BLaER1 treated with 17β-estradiol and CSF1 and Interleukin-3, amounts not matched to agents 10 nM and 100 nM (cell line): ENCODE measurements around the gene FAM229B.

ENCODE experiments used
- H3K27ac ChIP-seq, 11 experiments: shearing (Covaris generic); formaldehyde crosslinking; 2 replicates each; pipeline ENCODE4 v1.8.1; 2022
- H3K27me3 ChIP-seq, 11 experiments: shearing (Covaris generic); formaldehyde crosslinking; 2 replicates each; pipeline ENCODE4 v1.8.1; 2022
- H3K36me3 ChIP-seq, 11 experiments: shearing (Covaris generic); formaldehyde crosslinking; 2 replicates each; pipeline ENCODE4 v1.8.1; 2022
- H3K4me1 ChIP-seq, 10 experiments: shearing (Covaris generic); formaldehyde crosslinking; 2 replicates each; pipeline ENCODE4 v1.8.1; 2022
- H3K4me2 ChIP-seq, 11 experiments: shearing (Covaris generic); formaldehyde crosslinking; 2 replicates each; pipeline ENCODE4 v1.8.1; 2022
- H3K4me3 ChIP-seq, 10 experiments: shearing (Covaris generic); formaldehyde crosslinking; 2 replicates each; pipeline ENCODE4 v1.8.1; 2022
- H3K9ac ChIP-seq, 11 experiments: shearing (Covaris generic); formaldehyde crosslinking; 2 replicates each; pipeline ENCODE4 v1.8.1; 2022
- H3K9me3 ChIP-seq, 11 experiments: shearing (Covaris generic); formaldehyde crosslinking; replicated peaks in 1 of 11; 2 replicates each; pipeline ENCODE4 v1.8.1; 2022
- H4K20me1 ChIP-seq, 11 experiments: shearing (Covaris generic); formaldehyde crosslinking; 2 replicates each; pipeline ENCODE4 v1.8.1; 2022
- Cebpa-rat ChIP-seq, 11 experiments: shearing (Covaris generic); IDR thresholded peaks; 2 replicates each; pipeline ENCODE4 v1.8.1; 2022

The FAM229B gene

DNA sequence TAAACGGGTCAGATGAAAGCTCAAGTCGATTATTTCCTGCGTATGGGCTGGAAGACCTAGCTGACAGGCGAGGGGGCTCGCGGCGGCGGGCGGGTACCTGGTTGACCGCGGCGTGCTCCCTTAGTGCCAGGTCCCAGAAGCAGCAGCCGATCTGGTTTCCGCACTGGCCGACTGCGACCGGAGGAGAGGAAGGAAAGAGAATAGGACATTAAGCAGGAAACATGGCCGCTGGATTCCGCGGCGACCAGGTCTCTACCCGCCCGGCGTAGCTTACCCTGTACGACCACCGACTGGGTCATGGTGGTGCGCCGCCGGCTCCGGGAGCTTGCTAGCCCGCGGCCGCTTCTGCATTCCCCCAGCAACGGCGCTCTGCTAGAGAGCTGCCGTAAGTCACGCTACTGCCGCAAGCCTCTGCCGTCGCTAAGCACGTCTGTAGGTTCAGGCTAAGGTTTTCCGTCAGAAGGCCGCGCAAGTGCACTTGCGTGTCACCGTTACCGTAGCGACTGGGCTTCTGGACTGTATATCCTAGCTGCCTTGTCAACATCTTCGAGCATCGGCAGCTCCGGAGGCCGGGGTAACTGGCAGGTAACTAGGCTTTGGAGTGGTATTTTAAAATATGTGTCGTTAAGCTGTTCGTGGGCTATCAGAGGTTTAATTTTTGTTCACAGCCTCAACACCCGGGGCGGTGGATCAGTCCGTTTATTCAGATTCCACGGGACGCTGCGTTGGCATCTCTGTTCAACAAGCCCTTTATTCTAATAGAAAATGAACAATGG, at the start of gene FAM229B, which contains the start of gene TUBE1:
TSS of gene FAM229B (plus strand) at position 456 of the 776 bp plus-strand sequence. CDS start 11,693 bp downstream, outside the sequence.
TSS of gene TUBE1 (minus strand) at position 347 of the 776 bp plus-strand sequence. CDS start at position 299, 48 bp downstream.
- Histone ChIP-seq H3K9me3 (no peaks in the 10 kb centered on the region), H4K20me1 (no peaks in the 10 kb centered on the region), H3K36me3 (peaks cover 0 to 30% (median 14%) of the 10 kb centered on the region in 11 experiments; a peak in 8 of 22 replicates), H3K27ac (peak within 1 kb of the TSS; percentile 57 to 79 (median 74); a peak in 21 of 22 replicates), H3K4me3 (peak within 1 kb of the TSS; percentile 74 to 91 (median 83)), H3K9ac (peak within 1 kb of the TSS; percentile 72 to 88 (median 83)), H3K4me2 (peak within 1 kb of the TSS; percentile 67 to 93 (median 85)), H3K27me3 (no peaks in the 10 kb centered on the region), H3K4me1 (peaks cover 5 to 17% (median 13%) of the 10 kb centered on the region in 10 experiments; a peak in 19 of 20 replicates)
- no peak for TF ChIP-seq Cebpa-rat (IDR thresholded peaks at IDR 0.05)

DNA sequence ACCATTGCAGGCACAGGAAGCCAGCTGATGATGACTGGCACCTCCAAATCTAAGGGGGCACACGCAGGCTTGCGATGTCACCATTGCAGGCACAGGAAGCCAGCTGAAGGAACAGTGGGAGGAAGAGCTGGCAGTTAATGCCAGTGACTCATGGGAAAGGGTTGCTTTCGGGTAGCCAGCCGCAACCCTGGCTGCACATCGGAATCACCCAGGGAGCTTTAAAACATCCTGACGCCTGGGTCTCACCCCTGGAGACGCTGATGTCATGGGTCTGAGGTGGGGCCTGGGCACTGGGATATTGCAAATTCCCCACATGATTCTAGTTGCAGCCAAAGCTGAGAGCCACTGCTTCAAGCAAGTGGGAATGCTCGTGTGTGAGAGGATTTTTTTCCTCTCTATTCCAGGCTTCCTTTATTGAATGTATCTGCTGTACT, 49.6 kb upstream of the FAM229B start:
- H3K9ac ChIP-seq: no peak overlapping the region

GRCh38 chr6:112038268-112038667, 49.1 kb upstream of the FAM229B start:
- H3K36me3 ChIP-seq: no peaks in the 10 kb centered on the region
- no peak overlapping the region for H3K27ac ChIP-seq
- TF ChIP-seq Cebpa-rat (IDR thresholded peaks at IDR 0.05): no peak
- H3K4me3 ChIP-seq: no peak overlapping the region
- H3K9ac ChIP-seq: no peak overlapping the region
- no peaks in the 10 kb centered on the region for H3K9me3 ChIP-seq
- no peaks in the 10 kb centered on the region for H4K20me1 ChIP-seq
- peaks cover 0 to 25% (median 9%) of the 10 kb centered on the region in 10 experiments; a peak in 12 of 20 replicates for H3K4me1 ChIP-seq
- no peaks in the 10 kb centered on the region for H3K27me3 ChIP-seq
- H3K4me2 ChIP-seq: no peak overlapping the region

More for the DNA sequence above, 49.6 kb upstream of the FAM229B start:
- Histone ChIP-seq H3K27ac (no peak overlapping the region), H3K4me3 (no peak overlapping the region), H3K9me3 (no peaks in the 10 kb centered on the region), H3K36me3 (no peaks in the 10 kb centered on the region), H3K4me1 (peaks cover 0 to 25% (median 8%) of the 10 kb centered on the region in 10 experiments; a peak in 12 of 20 replicates), H3K27me3 (no peaks in the 10 kb centered on the region), H3K4me2 (peak overlapping the region in 1 of 11 experiments; percentile 9; a peak in 1 of 22 replicates), H4K20me1 (no peaks in the 10 kb centered on the region)
- TF ChIP-seq Cebpa-rat (IDR thresholded peaks at IDR 0.05): no peak

DNA sequence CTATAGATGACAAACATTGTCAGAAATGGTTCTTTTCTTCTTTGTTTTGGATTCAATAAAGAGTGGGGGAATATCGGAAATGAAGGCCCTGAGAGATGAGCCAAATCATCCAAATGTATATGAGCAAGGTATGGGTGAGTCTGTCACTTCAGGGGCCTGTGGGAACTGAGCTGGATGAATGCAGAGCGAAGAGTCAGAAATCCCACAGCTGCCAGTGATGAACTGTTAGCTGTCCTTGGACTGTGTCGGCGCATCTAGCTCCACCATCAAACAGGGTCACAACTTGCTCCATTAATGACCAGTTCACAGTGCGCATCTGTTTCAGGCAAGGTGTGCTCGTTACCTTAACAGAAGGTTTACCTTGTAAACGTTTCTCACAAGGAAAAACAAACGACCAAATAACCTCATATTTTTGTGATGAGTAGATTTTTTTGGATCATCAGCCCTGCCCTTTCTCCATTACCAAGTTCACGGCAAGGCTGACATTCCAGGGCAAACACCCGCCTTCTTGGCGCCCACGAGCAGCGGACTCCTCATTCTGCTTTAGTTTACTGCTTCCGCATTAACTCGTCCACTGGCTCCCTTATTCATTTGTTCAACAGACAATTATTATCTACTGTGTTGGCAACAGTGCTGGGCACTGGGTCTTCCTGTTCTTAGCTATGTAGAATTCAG, 48.5 kb upstream of the FAM229B start:
- H3K4me2 ChIP-seq: no peak overlapping the region
- no peaks in the 10 kb centered on the region for H3K36me3 ChIP-seq
- no peak overlapping the region for H3K27ac ChIP-seq
- H3K9me3 ChIP-seq: no peaks in the 10 kb centered on the region
- H3K27me3 ChIP-seq: no peaks in the 10 kb centered on the region
- no peak for TF ChIP-seq Cebpa-rat (IDR thresholded peaks at IDR 0.05)
- peaks cover 0 to 25% (median 9%) of the 10 kb centered on the region in 10 experiments; a peak in 12 of 20 replicates for H3K4me1 ChIP-seq
- H4K20me1 ChIP-seq: no peaks in the 10 kb centered on the region
- no peak overlapping the region for H3K9ac ChIP-seq
- no peak overlapping the region for H3K4me3 ChIP-seq

DNA sequence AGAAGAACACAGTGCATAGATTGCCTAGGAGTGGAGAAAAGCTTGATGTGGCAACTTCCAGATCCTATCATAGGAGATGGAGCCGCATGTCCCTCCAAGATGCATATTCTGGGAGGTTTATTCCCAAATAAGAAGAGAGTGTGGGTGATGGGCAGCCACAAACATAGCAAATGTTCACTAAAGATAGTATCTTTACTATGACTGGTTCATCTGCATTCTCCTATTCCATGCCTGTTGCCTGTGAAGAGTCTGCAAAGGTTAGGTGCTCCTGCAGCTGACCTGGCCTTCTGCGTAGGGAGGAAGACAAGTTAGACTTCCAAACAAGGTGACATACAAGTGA, 48.0 kb upstream of the FAM229B start:
- no peak for TF ChIP-seq Cebpa-rat (IDR thresholded peaks at IDR 0.05)
- Histone ChIP-seq H3K4me1 (peaks cover 0 to 25% (median 9%) of the 10 kb centered on the region in 10 experiments; a peak in 12 of 20 replicates), H3K36me3 (no peaks in the 10 kb centered on the region), H3K9ac (no peak overlapping the region), H3K27me3 (no peaks in the 10 kb centered on the region), H3K4me2 (no peak overlapping the region), H3K9me3 (no peaks in the 10 kb centered on the region), H3K4me3 (no peak overlapping the region), H3K27ac (no peak overlapping the region), H4K20me1 (no peaks in the 10 kb centered on the region)

DNA sequence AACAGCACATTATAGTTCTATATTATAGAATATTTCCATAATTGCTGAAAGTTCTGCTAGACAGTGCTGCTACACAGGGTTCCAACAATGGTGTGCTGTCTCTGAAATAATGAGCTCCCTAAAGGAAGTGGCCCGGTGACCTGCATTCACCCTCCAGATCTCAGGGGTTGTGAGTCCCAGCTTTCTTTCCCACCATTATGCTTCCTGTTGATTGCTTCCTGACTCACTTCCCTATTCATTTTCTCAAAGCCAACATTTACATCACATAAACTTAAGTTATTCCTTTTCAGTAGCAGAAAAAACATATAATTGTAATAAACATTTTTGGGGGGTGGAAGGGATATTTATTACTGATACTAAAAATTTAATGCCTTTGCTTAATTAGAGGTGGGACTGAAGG, 46.4 kb upstream of the FAM229B start:
- no peak for TF ChIP-seq Cebpa-rat (IDR thresholded peaks at IDR 0.05)
- Histone ChIP-seq H4K20me1 (no peaks in the 10 kb centered on the region), H3K4me1 (peaks cover 0 to 25% (median 7%) of the 10 kb centered on the region in 10 experiments; a peak in 11 of 20 replicates), H3K36me3 (no peaks in the 10 kb centered on the region), H3K27ac (no peak overlapping the region), H3K9ac (no peak overlapping the region), H3K4me3 (no peak overlapping the region), H3K27me3 (no peaks in the 10 kb centered on the region), H3K4me2 (peak overlapping the region in 5 of 11 experiments; percentile 38 to 66 (median 41); a peak in 9 of 22 replicates), H3K9me3 (no peaks in the 10 kb centered on the region)

DNA sequence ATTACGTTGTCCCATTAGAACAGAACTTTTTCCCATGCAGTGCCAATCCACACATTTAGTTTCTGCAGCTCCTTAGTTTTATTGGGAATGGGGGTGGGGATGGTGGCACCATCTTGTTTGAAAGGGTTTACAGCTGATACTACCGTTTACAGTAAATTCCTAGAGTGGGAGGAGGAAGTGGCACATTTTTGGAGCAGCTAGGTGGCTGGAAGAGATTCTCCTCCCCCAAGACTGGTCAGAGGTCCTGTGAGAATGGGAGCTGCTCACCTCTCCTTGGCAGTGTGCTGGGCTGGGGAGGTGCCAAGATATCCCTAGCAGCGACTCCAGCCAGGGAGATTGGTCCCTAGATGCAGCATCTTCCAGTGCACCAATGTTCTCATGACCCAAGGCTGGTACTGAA, 45.9 kb upstream of the FAM229B start:
- TF ChIP-seq Cebpa-rat (IDR thresholded peaks at IDR 0.05): no peak
- peak overlapping the region in 4 of 11 experiments; percentile 38 to 66 (median 48); a peak in 5 of 22 replicates for H3K4me2 ChIP-seq
- H3K27ac ChIP-seq: no peak overlapping the region
- no peak overlapping the region for H3K9ac ChIP-seq
- no peak overlapping the region for H3K4me3 ChIP-seq
- no peaks in the 10 kb centered on the region for H4K20me1 ChIP-seq
- no peaks in the 10 kb centered on the region for H3K27me3 ChIP-seq
- no peaks in the 10 kb centered on the region for H3K36me3 ChIP-seq
- peaks cover 0 to 25% (median 7%) of the 10 kb centered on the region in 10 experiments; a peak in 11 of 20 replicates for H3K4me1 ChIP-seq
- no peaks in the 10 kb centered on the region for H3K9me3 ChIP-seq

GRCh38 chr6:112043032-112044007, 44.1 kb upstream of the FAM229B start:
- Histone ChIP-seq H3K27me3 (no peaks in the 10 kb centered on the region), H3K36me3 (no peaks in the 10 kb centered on the region), H3K27ac (peak overlapping the region; percentile 35 to 89 (median 73); a peak in 21 of 22 replicates), H3K9me3 (0 out of 22 replicates have a peak, but pooled peaks cover 0 to 6% (median 0%) of the 10 kb centered on the region in 11 experiments), H3K4me3 (peak overlapping the region; percentile 59 to 75 (median 70)), H3K4me2 (peak overlapping the region; percentile 51 to 73 (median 69)), H3K9ac (peak overlapping the region; percentile 68 to 84 (median 78)), H4K20me1 (no peaks in the 10 kb centered on the region), H3K4me1 (peaks cover 0 to 21% (median 5%) of the 10 kb centered on the region in 10 experiments; a peak in 11 of 20 replicates)
- TF ChIP-seq Cebpa-rat (IDR thresholded peaks at IDR 0.05): no peak
